GM19455 (cell line): ENCODE measurements around the gene XPO4.

Experiments used
- ATAC-seq: cut with Tn5 transposase; IDR thresholded peaks from one replicate; pipeline ENCODE4 v1.9.1; 2021; ENCODE audit not compliant: unreplicated experiment

Gene XPO4

DNA sequence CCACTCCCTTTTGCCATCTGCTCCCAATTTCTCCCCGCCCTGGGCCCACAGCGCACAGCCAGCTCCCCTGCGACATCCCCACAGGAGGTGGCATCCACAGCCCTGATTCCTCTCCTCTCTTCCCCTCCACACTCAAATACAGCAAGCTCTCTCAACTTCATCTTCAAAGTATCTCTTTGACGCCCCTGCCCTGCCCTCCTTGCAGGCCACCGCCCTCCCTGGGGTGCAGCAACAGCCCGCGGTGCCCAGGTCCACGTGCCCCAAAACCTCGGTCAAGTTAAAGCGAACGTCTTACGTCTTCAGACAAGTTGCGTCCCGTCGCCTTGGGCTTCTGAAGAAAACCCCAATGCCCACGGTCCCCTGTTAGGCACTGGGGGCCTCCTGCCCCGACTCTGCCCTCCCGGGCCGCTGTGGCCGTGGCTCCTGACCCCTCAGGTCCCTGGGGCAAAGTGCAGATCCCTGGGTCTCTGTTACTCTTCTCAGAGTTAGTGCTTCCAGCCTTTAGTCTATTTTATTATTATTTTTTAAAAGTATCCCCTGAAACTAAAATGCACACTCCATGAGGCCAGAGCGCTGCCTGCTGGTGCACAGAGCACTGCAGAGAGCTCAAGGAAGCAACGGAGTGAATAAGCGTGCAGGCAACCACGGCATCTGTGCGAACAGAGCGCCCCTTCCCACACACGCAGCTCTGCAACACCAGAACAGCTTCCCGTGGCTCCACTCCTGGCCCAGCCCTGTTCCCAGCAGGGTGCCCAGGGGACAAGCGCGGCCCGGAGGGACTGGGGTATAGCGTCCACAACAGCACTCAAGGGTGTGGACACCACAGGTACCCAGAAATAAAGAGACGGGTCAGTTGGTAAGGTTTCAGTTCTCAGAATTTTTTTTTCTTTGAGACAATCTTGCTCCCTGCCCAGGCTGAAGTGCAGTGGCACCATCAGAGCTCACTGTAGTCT is 172.6 kb downstream of the XPO4 start:
- ATAC-seq: no peak

DNA sequence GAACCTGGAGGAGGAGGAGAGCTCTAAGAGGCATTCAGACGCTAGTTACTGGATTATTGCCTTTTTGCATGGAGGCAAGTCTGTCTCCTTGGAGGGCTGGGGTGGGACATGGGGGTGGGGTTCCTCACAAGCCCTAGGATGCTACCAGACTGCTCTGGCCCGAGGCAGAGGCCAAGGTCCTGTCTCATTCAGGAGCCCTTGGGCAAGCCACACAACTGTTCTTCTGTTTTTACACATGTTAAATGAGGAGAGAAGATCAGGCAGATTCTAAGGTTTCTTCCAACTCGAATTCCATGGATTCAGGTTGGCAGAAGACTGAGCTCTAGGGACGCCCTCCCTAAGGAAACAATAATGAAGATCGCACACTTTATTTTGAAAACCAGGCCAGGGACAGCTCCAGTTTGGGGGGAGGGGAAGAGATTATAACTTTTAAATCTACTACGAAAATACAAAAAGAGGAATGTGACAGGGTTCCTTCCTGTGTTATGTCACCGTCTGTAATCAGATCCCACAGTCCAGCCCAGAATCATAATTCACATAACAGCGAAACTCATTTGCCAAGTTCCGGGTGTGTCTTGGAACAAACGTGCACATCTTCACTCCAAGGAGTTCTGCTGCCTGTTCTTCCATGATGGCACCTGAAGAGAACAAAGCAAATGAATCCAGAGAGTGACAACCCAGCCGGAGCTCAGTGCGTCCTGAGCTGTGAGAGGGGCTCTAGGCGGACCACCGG is 173.8 kb downstream of the XPO4 start:
- no peak for ATAC-seq

DNA sequence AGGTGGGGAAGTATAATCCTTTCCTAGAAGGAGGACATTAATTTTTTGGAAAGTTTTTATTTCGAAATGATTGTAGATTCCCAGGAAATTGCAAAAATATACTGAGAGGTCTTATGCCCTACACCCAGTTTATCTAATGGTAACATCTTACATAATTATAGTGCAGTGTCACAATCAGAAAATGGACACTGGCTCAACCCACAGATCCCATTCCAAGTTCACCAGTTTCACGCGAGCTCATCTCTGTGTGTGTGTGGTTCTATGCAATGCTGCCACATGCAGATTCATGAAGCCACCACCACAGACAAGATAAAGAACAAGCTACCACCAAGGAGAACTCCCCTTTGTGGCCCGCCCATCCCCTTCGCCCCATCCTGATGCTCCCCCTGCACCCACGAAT is 174.7 kb downstream of the XPO4 start:
- no peak for ATAC-seq
